Right lobe of liver (tissue), 6 donors: ENCODE measurements around the gene MAPK8IP3. TPM values are rescaled to one million over a fixed set of nuclear protein-coding genes. Genes with fewer than 3 reads are reported as not detected.

Experiments
- ATAC-seq, 4 donors: fragments of 200-7000 bp; cut with Tn5 transposase; one replicate each; pipeline ENCODE4 v1.9.1; 2020; ENCODE audit warnings: mild to moderate bottlenecking in 4 of 4, moderate library complexity in 4 of 4
- DNase-seq, 3 donors: peaks; one replicate each; pipeline ENCODE4 v3.0.0-alpha.2; 2020
- H3K27ac ChIP-seq, 3 donors: fragments of 200-600 bp; one replicate each; pipeline ENCODE4 v1.8.0; 2022
- H3K27me3 ChIP-seq, 2 donors: fragments of 200-600 bp; one replicate each; pipeline ENCODE4 v1.8.0; 2022
- H3K36me3 ChIP-seq, 4 donors: fragments of 200-600 bp; sonication (generic) in 1 of 4; one replicate each; pipeline versions ENCODE4 v1.5.1 to v1.8.0; 2017 to 2022; ENCODE audit warnings: control low read depth in 1 of 4
- H3K4me1 ChIP-seq, 4 donors: fragments of 200-600 bp; sonication (generic) in 1 of 4; one replicate each; pipeline versions ENCODE4 v1.5.1 to v1.8.0; 2017 to 2022; ENCODE audit warnings: control low read depth in 1 of 4
- H3K4me3 ChIP-seq, 3 donors: fragments of 200-600 bp; one replicate each; pipeline ENCODE4 v1.8.0; 2022
- H3K9me3 ChIP-seq, 4 donors: fragments of 200-600 bp; sonication (generic) in 1 of 4; one replicate each; pipeline versions ENCODE4 v1.5.1 to v1.8.0; 2017 to 2022; ENCODE audit warnings: control low read depth in 1 of 4
- CTCF ChIP-seq, 4 donors: fragments of 200-600 bp in 3 of 4; fragments of 450-650 bp in 1 of 4; IDR thresholded peaks; one replicate each; pipeline versions ENCODE4 v1.5.1 to v1.8.0; 2016 to 2022; ENCODE audit warnings: antibody characterized with exemption in 4 of 4, mild to moderate bottlenecking in 2 of 4
- POLR2A ChIP-seq: fragments of 450-650 bp; IDR thresholded peaks from one replicate; pipeline ENCODE4 v1.6.1; 2017; ENCODE audit warnings: antibody characterized with exemption, mild to moderate bottlenecking
- WGBS: methylation state at CpG from one replicate; pipeline ENCODE4 v1.1.6; 2018; ENCODE audit warnings: low coverage, low lambda C conversion rate; ENCODE audit not compliant: insufficient coverage; ENCODE audit errors: missing lambda C conversion rate; 5-methylcytosine and 5-hydroxymethylcytosine counted together
- intact Hi-C, 2 donors: fragments of 100-400 bp; cut with DNase I; formaldehyde crosslinking; loops; one replicate each; pipeline versions ENCODE4 v1.11.2 to v1.14.1; 2022
- total RNA-seq, 6 experiments: library from RNA; depleted of rRNA in 2 of 6; stranded (reverse); fragments of >200 nt in 2 of 6; fragmentation: NEBNext Ultra II Directional in 3 of 6; extraction: Animal tissue kit (Norgen Biotek cat#: 25700) in 3 of 6; gene quantifications; one replicate each; pipeline versions ENCODE4 v1.1.0 to v1.2.4, GENCODE V29; 2016 to 2023
- donor health status: DM: no; HTN: yes; CAD: no.
- donor health status: DM: no; HTN: no; CAD: no.
- donor health status: DM: no; HTN: no; CAD: no.
- donor health status: DM: no; HTN: yes; CAD: no.
- donor health status: DM: no; HTN: yes; CAD: no.

MAPK8IP3 gene
- total RNA-seq, 6 experiments from 2014 or later, result 8.7 to 37.3 (median 23.0) TPM

GRCh38 chr16:1740234-1740633 lies 34.2 kb downstream of the MAPK8IP3 start:
- no peaks in the 10 kb centered on the region for H3K27me3 ChIP-seq
- no peak overlapping the region for H3K4me3 ChIP-seq
- no peaks in the 10 kb centered on the region for H3K9me3 ChIP-seq
- no peaks in the 10 kb centered on the region for H3K4me1 ChIP-seq
- DNase-seq (no peak), ATAC-seq (no peak)
- intact Hi-C loops, result no loop called here
- WGBS, result 96% methylated on average over 20 of the region's 33 CpGs
- TF ChIP-seq CTCF (IDR thresholded peaks at IDR 0.05), result no peak
- no peak for TF ChIP-seq POLR2A
- peaks cover 0 to 10% (median 3%) of the 10 kb centered on the region in 4 donors for H3K36me3 ChIP-seq
- no peak overlapping the region for H3K27ac ChIP-seq

- no peaks in the 10 kb centered on the region for H3K27me3 ChIP-seq
- 89% methylated on average over 7 of the region's 30 CpGs for WGBS
- no peak for DNase-seq
- H3K4me1 ChIP-seq, result no peaks in the 10 kb centered on the region
- H3K36me3 ChIP-seq, result peaks cover 0 to 13% (median 3%) of the 10 kb centered on the region in 4 donors
- H3K9me3 ChIP-seq, result no peaks in the 10 kb centered on the region
- H3K27ac ChIP-seq, result no peak overlapping the region
- no peak overlapping the region for H3K4me3 ChIP-seq
- intact Hi-C loops, result no loop called here
- TF ChIP-seq POLR2A (no peak), CTCF (IDR thresholded peaks at IDR 0.05) (no peak)
- peak in 1 of 4 donors; percentile 15 for ATAC-seq
These were observed 34.9 kb downstream of the MAPK8IP3 start for GRCh38 chr16:1740781-1741490.

DNA sequence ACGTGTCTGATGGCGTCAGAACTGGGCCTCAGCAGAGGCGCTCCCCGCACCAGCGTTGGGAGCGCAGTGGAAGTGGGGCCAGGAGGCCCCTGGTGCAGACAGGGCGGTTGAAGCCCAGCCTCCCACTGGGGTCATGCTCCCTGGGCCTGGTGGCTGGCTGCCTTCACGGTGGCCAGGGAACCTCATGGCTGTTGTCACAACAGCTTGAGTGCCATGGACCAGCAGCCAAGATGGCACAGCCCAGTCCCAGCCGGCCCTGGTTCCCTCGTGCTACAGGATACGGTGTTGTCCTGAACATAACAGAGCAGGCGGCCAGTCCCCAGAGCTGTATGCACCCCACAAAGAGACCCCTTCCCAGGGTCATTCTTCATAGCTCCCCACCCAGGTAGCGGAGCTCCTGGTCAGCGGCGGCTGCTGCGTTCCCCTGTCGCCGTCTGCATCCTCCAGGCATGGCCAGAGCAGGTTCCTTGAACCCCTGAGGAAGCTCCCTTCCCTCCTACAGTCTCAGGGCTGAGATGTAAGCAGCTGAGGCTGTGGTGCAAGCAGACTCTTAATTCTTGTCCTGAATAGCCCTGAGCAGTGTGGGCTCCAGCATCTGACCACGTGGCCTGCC lies 35.7 kb downstream of the MAPK8IP3 start:
- no peak for ATAC-seq

More for the DNA sequence above, 35.7 kb downstream of the MAPK8IP3 start:
- Histone ChIP-seq H3K4me1 (no peaks in the 10 kb centered on the region), H3K27ac (no peak overlapping the region), H3K9me3 (no peaks in the 10 kb centered on the region), H3K36me3 (peaks cover 0 to 13% (median 3%) of the 10 kb centered on the region in 4 donors), H3K4me3 (no peak overlapping the region), H3K27me3 (no peaks in the 10 kb centered on the region)
- intact Hi-C loops, result no loop called here
- TF ChIP-seq POLR2A (no peak), CTCF (IDR thresholded peaks at IDR 0.05) (no peak)
- 80% methylated on average over 1 of the region's 19 CpGs for WGBS
- no peak for DNase-seq
